SU-DHL-6 (cell line): ENCODE measurements around the gene OR8J1.

Experiments used
- CTCF ChIP-seq: fragments of 200-600 bp; sonication (generic); IDR thresholded peaks from one replicate; pipeline ENCODE4 v1.5.1; 2017; ENCODE audit warnings: antibody characterized with exemption, mild to moderate bottlenecking, low read length, moderate library complexity; ENCODE audit not compliant: insufficient read depth, poor library complexity, severe bottlenecking
- EZH2phosphoT487 ChIP-seq: fragments of 200-600 bp; sonication (generic), shearing (Covaris generic); conservative IDR thresholded peaks from 2 replicates; pipeline ENCODE4 v1.6.1; 2018; ENCODE audit warnings: mild to moderate bottlenecking, antibody characterized with exemption, low read length, moderate library complexity, mixed read lengths

GRCh38 chr11:56396047-56396446 is 42.0 kb downstream of the OR8J1 start:
- TF ChIP-seq CTCF: no peak
- TF ChIP-seq EZH2phosphoT487: no peak
